HepG2 (cell line): ENCODE data around the gene INO80E. TPM values are rescaled to one million over a fixed set of nuclear protein-coding genes. Genes with fewer than 3 reads are reported as not detected.

Experiments used
- ARHGAP35 ChIP-seq: sonication (generic); formaldehyde crosslinking; IDR thresholded peaks from 2 replicates; pipeline ENCODE4 v1.9.0; 2022; ENCODE audit warnings: mild to moderate bottlenecking, inconsistent platforms, moderate library complexity, missing genetic modification reagents, borderline replicate concordance
- CBX2 ChIP-seq, 2 experiments: fragments of 200-600 bp in 1 of 2; sonication (generic); formaldehyde crosslinking in 1 of 2; IDR thresholded peaks; 2 replicates each; pipeline versions ENCODE4 v1.7.0 to v1.8.1; 2018 to 2022; ENCODE audit warnings: low read depth in 2 of 2, low read length in 1 of 2, mild to moderate bottlenecking in 1 of 2, missing genetic modification reagents in 1 of 2
- NKX3-1 ChIP-seq: sonication (generic); formaldehyde crosslinking; IDR thresholded peaks from 2 replicates; pipeline ENCODE4 v1.5.0; 2020; ENCODE audit warnings: missing genetic modification reagents
- NR1H2 ChIP-seq: sonication (generic); formaldehyde crosslinking; IDR thresholded peaks from 2 replicates; pipeline ENCODE4 v1.8.1; 2022; ENCODE audit warnings: low read depth, missing genetic modification reagents, borderline replicate concordance
- RFXANK ChIP-seq: IDR thresholded peaks from 2 replicates; pipeline ENCODE4 v1.6.1; 2016
- SMAD9 ChIP-seq: sonication (generic); formaldehyde crosslinking; IDR thresholded peaks from 2 replicates; pipeline ENCODE4 v1.5.1; 2020; ENCODE audit warnings: mild to moderate bottlenecking, missing genetic modification reagents
- ZMYM2 ChIP-seq: sonication (generic); formaldehyde crosslinking; IDR thresholded peaks from 2 replicates; pipeline ENCODE4 v1.8.0; 2022; ENCODE audit warnings: mild to moderate bottlenecking, missing genetic modification reagents
- ZNF138 ChIP-seq: sonication (generic); formaldehyde crosslinking; IDR thresholded peaks from 2 replicates; pipeline ENCODE4 v1.5.0; 2020; ENCODE audit warnings: mild to moderate bottlenecking, low read depth, missing genetic modification reagents
- ZNF550 ChIP-seq: sonication (generic); formaldehyde crosslinking; IDR thresholded peaks from 2 replicates; pipeline ENCODE4 v1.4.0; 2020; ENCODE audit warnings: mild to moderate bottlenecking, missing genetic modification reagents, borderline replicate concordance
- ZNF670 ChIP-seq: sonication (generic); formaldehyde crosslinking; IDR thresholded peaks from 2 replicates; pipeline ENCODE4 v1.8.0; 2022; ENCODE audit warnings: mild to moderate bottlenecking, missing genetic modification reagents, borderline replicate concordance
- ZNF773 ChIP-seq: sonication (generic); formaldehyde crosslinking; IDR thresholded peaks from 2 replicates; pipeline ENCODE4 v1.4.0; 2020; ENCODE audit warnings: missing genetic modification reagents, borderline replicate concordance
- ZNF839 ChIP-seq: sonication (generic); formaldehyde crosslinking; IDR thresholded peaks from 2 replicates; pipeline ENCODE4 v1.4.0; 2020; ENCODE audit warnings: missing genetic modification reagents, mild to moderate bottlenecking, borderline replicate concordance
- polyA plus RNA-seq, 8 experiments: library from polyadenylated mRNA; depleted of rRNA in 3 of 8; stranded (reverse) in 7 of 8; unstranded in 1 of 8; fragments of >200 nt; fragmentation: Illumina TruSeq in 4 of 8; extraction: Trizol in 4 of 8; gene quantifications; 2 replicates each; pipeline versions ENCODE4 v1.2.1 to v1.2.3, GENCODE V29; 2011 to 2016; ENCODE audit warnings: low read depth in 4 of 8, missing spikeins in 1 of 8, mixed read lengths in 1 of 8; ENCODE audit not compliant: insufficient read depth in 1 of 8
- total RNA-seq, 5 experiments: library from RNA; depleted of rRNA; stranded (reverse); fragments of >200 nt; fragmentation: Illumina TruSeq; extraction: Trizol; gene quantifications; 2 replicates each; pipeline ENCODE4 v1.2.3, GENCODE V29; 2016; ENCODE audit warnings: low read depth in 1 of 5
- TF ChIP-seq, protein P1 (sequence below): sonication (generic); formaldehyde crosslinking; IDR thresholded peaks from 2 replicates; pipeline ENCODE4 v1.4.0; 2020; ENCODE audit warnings: mild to moderate bottlenecking, missing genetic modification reagents
- TF ChIP-seq, protein P2 (sequence below): sonication (generic); formaldehyde crosslinking; IDR thresholded peaks from 2 replicates; pipeline ENCODE4 v1.9.0; 2021; ENCODE audit warnings: missing genetic modification reagents, mild to moderate bottlenecking, borderline replicate concordance
- TF ChIP-seq, protein P3 (sequence below): sonication (generic); formaldehyde crosslinking; IDR thresholded peaks from 2 replicates; pipeline ENCODE4 v1.4.0; 2020; ENCODE audit warnings: missing genetic modification reagents
- TF ChIP-seq, protein P4 (sequence below): sonication (generic); formaldehyde crosslinking; IDR thresholded peaks from 2 replicates; pipeline ENCODE4 v1.4.0; 2020; ENCODE audit warnings: missing genetic modification reagents, low read depth, mild to moderate bottlenecking, borderline replicate concordance

Gene INO80E
- total and polyA plus RNA-seq, 2 of the 13 experiments (the other 11 are each of a cell fraction or from before 2014, with no cell fraction given) = 25.8 to 45.6 TPM

DNA sequence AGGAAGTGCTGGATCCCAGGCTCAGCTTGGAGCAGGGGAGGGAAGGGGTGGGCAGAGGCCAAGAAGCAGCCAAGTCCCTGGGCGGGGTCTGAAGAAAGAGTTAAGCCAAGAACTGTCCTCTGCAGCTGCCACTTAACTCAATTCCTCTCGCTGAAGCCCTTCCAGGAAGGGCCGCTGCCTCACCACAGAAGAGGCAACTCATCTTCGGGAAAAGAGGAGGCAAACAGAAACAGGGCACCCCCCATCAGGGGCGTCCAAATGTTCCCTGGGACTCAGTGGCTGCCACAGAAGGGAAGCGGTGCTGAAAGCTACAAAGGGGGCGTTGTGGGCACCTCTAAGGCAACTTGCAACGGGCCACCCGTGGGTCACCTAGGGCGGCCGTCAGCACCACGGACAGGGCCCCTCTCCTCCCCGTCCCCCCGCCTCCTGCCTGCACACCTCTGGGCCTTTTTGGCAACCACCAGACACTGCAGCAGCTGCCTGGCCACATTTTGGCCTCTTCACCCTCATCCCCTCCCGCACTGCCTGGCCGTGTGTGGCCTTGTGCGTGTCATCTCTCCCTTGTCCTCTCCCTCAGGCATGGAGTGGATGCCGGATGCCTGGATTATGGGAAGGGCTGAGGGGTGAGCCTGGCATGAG lies 32.5 kb downstream of the INO80E start (continued):
- TF ChIP-seq CBX2 (IDR thresholded peaks at IDR 0.05; ENCODE audit: low read depth, low read length) (no peak), CBX2 (CRISPR knock-in tag; IDR thresholded peaks at IDR 0.05; ENCODE audit: low read depth) (no peak), ZNF773 (CRISPR knock-in tag) (no peak), SMAD9 (CRISPR knock-in tag) (no peak), NR1H2 (CRISPR knock-in tag) (no peak), ZNF138 (CRISPR knock-in tag) (no peak), RFXANK (no peak), NKX3-1 (CRISPR knock-in tag) (no peak), ZNF670 (CRISPR knock-in tag) (no peak), ZNF839 (CRISPR knock-in tag) (no peak), ZNF550 (CRISPR knock-in tag) (no peak), ARHGAP35 (no peak), ZMYM2 (CRISPR knock-in tag) (no peak)
- TF ChIP-seq, protein P1, sequence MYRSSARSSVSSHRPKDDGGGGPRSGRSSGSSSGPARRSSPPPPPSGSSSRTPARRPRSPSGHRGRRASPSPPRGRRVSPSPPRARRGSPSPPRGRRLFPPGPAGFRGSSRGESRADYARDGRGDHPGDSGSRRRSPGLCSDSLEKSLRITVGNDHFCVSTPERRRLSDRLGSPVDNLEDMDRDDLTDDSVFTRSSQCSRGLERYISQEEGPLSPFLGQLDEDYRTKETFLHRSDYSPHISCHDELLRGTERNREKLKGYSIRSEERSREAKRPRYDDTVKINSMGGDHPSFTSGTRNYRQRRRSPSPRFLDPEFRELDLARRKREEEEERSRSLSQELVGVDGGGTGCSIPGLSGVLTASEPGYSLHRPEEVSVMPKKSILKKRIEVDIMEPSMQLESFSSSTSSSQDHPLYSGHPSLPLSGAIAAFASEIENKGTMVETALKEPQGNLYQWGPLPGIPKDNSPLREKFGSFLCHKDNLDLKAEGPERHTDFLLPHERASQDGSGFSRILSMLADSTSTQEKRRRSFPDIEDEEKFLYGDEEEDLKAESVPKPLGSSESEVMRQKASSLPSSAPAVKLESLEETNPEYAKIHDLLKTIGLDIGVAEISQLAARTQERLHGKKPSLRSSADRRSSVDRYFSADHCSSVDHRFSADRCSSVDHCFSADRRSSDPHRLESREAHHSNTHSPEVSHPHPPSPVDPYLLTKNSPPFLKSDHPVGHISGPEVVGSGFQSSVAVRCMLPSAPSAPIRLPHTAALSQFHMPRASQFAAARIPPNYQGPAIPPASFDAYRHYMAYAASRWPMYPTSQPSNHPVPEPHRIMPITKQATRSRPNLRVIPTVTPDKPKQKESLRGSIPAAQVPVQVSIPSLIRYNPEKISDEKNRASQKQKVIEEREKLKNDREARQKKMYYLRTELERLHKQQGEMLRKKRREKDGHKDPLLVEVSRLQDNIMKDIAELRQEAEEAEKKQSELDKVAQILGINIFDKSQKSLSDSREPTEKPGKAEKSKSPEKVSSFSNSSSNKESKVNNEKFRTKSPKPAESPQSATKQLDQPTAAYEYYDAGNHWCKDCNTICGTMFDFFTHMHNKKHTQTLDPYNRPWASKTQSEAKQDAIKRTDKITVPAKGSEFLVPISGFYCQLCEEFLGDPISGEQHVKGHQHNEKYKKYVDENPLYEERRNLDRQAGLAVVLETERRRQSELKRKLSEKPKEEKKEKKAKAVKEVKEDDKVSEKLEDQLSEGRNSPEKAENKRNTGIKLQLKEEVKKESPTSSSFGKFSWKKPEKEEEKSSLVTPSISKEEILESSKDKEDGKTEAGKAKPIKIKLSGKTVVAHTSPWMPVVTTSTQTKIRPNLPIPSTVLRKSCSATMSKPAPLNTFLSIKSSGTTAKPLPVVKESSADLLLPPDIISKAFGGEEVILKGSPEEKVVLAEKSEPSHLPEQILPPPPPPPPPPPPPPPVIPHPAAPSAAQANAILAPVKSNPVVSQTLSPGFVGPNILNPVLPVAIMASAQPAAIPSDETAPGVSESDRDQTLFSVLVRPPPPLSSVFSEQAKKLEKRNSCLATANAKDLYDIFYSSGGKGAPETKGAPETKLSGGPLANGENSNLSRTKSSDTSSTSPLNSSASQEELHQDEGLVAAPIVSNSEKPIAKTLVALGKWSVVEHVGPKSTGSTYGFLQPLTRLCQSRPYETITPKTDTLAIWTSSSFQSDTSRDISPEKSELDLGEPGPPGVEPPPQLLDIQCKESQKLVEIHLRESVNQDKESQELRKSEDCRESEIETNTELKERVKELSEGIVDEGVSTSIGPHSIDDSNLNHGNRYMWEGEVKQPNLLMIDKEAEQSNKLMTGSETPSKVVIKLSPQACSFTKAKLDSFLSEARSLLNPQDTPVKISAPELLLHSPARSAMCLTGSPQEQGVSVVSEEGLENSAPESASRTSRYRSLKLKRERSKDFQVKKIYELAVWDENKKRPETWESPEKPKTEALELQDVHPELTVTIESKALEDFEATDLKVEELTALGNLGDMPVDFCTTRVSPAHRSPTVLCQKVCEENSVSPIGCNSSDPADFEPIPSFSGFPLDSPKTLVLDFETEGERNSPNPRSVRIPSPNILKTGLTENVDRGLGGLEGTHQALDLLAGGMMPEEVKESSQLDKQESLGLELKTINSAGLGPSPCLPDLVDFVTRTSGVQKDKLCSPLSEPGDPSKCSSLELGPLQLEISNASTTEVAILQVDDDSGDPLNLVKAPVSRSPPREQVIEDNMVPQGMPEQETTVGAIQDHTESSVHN = no peak
- TF ChIP-seq, protein P2, sequence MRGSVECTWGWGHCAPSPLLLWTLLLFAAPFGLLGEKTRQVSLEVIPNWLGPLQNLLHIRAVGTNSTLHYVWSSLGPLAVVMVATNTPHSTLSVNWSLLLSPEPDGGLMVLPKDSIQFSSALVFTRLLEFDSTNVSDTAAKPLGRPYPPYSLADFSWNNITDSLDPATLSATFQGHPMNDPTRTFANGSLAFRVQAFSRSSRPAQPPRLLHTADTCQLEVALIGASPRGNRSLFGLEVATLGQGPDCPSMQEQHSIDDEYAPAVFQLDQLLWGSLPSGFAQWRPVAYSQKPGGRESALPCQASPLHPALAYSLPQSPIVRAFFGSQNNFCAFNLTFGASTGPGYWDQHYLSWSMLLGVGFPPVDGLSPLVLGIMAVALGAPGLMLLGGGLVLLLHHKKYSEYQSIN (CRISPR knock-in tag) = no peak
- TF ChIP-seq, protein P3, sequence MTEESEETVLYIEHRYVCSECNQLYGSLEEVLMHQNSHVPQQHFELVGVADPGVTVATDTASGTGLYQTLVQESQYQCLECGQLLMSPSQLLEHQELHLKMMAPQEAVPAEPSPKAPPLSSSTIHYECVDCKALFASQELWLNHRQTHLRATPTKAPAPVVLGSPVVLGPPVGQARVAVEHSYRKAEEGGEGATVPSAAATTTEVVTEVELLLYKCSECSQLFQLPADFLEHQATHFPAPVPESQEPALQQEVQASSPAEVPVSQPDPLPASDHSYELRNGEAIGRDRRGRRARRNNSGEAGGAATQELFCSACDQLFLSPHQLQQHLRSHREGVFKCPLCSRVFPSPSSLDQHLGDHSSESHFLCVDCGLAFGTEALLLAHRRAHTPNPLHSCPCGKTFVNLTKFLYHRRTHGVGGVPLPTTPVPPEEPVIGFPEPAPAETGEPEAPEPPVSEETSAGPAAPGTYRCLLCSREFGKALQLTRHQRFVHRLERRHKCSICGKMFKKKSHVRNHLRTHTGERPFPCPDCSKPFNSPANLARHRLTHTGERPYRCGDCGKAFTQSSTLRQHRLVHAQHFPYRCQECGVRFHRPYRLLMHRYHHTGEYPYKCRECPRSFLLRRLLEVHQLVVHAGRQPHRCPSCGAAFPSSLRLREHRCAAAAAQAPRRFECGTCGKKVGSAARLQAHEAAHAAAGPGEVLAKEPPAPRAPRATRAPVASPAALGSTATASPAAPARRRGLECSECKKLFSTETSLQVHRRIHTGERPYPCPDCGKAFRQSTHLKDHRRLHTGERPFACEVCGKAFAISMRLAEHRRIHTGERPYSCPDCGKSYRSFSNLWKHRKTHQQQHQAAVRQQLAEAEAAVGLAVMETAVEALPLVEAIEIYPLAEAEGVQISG = no peak
- TF ChIP-seq, protein P4, sequence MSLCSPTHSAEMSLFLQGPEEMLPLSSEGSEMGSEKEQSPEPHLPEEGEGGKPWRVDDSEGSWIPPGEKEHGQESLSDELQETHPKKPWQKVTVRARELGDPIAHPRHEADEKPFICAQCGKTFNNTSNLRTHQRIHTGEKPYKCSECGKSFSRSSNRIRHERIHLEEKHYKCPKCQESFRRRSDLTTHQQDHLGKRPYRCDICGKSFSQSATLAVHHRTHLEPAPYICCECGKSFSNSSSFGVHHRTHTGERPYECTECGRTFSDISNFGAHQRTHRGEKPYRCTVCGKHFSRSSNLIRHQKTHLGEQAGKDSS (CRISPR knock-in tag) = no peak
